LHCN-M2 (cell line): ENCODE measurements around the gene RGS10. TPM values are rescaled to one million over a fixed set of nuclear protein-coding genes. Genes with fewer than 3 reads are reported as not detected.
A peak's percentile ranks its signal among the peaks of the same experiment; 100 is the strongest.

Experiments
- DNase-seq: peaks from one replicate; pipeline ENCODE4 v3.0.0-alpha.2; 2012; ENCODE audit warnings: low read depth
- total RNA-seq: library from RNA; depleted of rRNA; stranded (reverse); fragments of >200 nt; gene quantifications from 2 replicates; pipeline ENCODE4 v1.2.3, GENCODE V29; 2014

Gene RGS10
- total RNA-seq, 1 experiment from 2014 or later = 26.0 TPM

DNA sequence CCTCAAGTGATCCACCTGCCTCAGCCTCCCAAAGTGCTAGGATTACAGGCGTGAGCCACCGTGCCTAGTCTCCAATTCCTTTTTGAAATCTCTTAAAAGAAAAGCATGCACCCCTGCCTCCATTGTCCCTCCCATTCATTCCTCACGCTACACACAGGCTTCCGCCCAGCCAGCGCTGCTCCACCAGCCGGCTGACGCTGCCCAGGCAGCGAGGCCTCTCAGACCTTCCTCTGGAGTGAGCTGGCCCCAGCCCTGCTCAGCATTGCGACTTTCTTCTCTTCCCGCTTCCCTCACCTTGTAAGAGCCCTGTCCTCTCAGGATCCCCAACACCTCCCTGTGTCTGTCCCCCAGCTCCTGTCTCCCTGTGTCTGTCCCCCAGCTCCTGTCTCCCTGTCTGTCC is 23.6 kb downstream of the RGS10 start:
- DNase-seq = no peak

DNA sequence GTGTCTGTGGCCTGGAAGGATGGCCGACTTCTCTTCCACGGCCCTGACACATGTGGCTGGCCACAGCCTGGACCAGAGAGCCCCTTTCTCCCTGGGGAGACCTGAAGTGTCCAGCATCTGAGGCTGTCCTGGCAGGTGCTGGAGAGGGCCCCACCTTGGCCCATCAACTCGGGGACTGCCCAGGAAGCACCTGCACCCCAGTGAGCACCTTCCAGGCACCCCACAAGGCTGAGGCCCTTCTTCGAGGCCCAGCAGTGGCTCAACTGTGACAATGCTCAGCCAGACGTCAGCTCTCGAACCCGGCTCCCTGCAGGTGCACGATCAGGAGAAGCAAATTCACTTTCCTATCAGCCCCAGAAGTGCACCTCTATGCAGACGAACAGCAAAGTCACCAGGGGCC is 24.3 kb downstream of the RGS10 start:
- no peak for DNase-seq

DNA sequence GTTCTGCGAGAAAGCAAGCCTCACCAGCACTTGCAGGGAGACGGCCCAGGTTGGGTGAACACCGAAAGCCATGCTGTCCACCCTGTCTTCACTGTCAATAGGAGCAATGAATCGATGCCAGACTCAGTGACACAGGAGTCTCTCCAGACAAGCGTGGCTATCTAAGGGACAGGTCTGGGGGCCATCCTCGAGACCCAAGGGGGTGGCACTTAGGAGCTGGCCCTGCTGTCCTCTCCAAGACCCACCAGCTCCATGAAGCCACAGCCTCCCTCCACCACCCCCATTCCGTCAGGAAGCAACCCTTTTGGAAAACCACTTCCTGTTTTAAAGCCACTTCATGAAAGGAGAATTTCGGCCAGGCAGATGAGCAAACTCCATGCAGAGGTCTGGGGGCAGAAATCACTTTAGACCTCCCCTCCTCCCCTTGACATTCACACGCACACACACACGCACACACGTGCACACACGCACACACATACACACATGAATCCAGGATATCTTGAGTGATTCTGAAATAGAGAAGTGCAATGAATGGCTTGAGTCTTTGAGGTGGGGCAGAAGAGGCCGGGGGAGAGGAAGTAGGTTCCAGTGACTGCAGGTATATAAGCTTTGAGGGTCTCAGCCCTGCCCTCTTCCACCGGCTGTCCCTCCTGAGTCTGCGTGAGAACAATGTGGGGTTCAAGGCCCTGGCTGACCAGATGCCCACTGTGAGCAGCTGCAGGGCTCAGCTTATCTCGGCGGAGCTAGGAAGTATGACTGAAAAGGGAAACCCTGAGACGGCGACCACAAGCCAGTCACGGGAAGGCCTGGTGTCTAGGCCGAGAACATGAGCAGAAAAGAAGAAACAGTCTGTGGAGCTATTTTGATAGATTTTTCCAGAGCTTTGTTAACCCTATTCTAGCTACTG is 25.0 kb downstream of the RGS10 start:
- DNase-seq = peak; percentile 46

DNA sequence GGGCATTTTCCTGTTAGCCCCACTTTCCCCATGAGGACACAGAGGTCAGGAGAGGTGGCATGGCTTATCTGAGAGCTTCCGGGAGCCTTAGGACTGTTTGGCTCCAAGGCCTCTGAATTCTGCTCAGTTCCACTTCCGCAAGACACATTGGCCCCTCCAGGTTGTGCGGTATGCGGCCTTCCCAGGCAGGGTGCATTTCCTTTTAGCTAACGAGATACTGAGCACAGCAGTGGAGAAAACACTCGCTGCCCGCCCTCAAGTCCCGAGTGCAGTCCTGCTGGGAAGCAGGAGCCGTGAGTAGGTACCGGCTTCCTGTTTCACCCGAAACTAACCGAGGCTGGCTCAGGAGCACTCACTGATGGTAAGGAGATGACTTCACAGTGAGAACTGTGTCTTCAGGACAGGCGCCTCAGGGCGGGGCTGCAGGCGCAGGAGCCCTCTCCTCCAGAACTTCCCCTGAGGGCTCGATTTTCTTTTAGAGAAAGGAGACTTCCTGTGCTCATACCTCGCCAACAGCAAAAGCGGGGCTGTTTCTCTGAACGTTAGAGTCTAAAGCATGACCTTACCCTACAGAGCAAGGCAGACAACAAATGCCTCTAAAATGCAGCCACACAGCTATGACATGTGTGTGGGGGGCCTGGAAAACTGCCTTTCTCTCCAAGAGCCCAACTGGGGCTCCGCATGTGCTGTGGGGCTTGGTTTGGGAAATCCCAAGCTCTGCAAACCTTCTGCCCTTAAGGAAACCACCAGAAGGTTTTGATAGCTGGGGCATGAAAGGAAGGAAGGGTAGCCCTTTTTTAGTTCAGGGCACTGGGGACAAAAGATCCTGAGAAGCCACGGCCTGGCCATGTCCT is 25.9 kb downstream of the RGS10 start:
- DNase-seq = no peak

DNA sequence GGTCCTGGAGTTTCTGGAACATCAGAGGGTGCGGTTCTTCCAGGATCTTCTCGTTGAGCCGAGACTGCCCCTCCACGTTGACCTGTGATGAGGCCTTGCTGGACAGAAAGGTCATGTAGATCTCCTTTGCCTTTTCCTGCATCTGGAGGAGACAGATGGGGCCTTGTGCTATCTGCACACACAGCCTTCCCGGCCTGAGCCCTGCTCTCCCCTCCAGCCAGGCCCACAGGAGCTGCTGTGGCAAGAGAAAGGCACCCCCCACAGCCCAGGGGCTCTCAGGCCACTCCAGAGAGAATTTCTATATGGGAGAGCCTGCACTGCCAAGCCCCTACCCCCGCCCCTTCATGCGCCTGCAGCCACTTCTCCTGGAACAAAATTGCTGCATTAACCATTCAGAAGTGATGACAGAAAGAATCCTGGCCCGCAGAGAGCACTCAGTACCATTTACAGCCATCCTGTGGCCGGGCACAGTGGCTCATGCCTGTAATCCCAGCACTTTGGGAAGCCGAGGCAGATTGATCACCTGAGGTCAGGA is 26.9 kb downstream of the RGS10 start:
- no peak for DNase-seq

DNA sequence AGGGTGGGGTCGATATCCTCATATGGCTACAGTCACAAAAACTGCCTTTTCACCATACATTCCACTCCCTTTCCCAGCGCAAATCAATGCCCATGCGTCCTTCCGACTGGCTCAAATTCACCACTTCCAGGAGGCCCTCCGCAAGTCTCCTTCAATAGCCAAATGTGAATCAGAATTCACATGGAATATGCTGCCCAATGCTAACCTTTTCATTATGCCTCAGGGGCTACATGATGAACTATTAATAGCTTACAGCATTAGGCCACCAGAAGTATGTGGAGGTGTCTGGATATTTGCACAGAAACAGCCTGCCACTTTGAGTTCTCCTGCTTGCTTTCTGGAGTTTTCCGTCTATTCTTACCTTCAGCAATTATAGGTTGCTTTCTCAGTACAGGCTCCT is 27.7 kb downstream of the RGS10 start:
- DNase-seq = no peak

DNA sequence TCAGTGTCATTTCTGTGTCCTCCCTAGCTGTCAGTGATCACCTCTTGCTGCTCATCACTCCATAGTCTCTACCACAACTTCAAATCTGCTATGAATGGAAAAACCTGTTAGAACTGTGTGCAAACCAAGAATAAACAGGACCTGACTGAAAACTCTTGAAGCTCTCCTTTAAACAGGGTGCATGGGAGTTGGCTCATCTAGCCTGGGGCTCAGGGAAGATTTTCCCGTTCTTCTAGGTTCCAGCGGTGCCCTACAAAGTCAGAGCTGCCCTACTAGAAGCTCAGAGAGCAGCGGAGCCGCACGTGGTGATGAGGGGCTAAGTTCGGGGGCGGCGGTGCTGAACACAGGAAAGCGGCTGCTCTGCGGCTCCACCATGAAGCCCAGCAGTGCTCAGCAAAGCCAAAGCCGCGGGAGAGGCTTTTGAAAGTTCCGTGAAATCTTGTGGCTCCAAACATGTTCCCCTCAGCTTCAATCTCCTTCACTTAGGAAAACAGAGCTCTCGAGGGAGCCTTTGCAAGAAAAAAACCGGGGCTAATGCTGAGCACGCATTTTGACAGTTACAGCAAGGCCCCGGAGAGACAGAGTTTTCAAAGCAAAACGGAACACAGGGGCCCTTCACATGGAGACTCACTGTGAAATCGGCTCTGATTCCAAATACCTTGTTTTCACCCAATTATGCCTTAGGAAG is 30.5 kb downstream of the RGS10 start:
- no peak for DNase-seq

DNA sequence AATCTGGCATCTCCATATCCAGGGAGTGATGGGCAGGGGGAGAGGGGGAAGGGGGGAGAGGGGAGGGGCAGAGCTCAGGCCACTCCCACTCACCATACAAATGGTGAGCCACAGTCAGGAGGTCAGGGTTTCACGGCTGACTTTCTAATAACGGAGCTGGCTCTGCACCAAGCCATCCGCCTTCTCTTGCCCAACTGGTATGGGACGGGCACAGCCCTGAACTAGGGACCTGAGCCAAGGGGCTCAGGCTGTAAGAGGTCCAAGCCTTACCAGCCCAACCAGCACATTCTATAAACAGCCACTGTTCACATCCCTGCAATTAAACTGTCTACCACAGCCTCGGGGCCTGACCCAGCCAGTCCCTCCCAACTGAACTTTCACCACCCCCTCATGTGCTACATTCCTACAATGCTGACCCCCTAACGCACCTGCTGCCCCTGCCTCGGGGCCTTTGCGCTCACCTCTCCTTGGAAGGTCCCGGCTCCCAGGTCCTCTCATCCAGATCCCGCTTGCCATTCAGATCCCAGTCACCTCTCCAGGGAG is 32.5 kb downstream of the RGS10 start:
- DNase-seq = no peak

DNA sequence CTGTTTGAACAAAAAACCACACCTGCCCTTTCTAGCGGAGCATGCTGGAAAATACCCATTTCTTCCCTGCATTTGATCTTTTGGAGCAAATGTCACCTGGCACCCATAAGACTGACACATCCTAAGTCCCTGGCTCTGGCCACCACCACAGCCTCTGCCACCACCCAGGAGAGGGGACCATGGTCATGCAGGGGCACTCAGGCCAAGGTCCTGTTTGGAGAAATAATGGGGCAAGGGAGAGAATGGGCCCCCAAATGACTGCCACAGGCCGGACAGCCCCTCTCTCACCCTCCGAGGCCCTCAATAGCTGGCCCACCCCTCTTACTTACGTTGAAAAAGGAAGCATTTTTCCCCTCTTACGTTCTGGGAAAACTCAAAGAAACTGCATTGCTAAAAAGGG is 35.4 kb downstream of the RGS10 start:
- no peak for DNase-seq

DNA sequence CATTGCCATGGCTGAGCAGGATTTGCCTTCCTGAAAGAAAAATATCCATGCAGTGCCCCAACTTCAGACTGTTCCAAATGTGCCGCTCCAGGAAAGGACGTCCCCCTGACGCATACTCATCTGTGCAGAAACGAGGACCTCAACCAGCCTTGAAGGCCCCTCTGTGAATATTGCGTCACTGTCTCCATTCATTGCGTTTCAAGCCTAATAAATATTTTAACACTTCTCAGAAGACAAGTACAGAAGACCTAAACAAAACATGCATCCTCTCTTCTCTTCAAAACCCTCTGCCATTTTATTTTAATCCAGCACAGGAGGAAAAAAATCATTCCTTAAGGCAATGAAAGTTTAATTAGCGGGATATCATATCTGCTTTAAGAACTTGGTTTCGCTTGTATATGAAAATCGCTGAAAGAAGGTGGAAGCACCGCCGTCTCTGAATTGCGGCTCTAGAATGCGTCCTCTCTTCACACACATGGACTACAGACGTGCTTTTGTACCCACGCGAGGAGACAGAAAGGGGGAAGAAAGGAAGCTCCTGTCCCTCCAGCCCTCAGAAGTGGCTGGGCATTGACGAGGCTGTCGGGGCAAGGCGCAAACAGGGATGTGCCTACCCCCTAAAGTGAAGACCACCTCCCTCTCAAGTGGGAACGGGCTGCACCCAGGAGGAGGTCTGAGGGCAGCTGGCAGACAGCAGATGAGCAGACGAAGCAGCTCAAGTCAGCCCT is 36.8 kb downstream of the RGS10 start:
- no peak for DNase-seq

DNA sequence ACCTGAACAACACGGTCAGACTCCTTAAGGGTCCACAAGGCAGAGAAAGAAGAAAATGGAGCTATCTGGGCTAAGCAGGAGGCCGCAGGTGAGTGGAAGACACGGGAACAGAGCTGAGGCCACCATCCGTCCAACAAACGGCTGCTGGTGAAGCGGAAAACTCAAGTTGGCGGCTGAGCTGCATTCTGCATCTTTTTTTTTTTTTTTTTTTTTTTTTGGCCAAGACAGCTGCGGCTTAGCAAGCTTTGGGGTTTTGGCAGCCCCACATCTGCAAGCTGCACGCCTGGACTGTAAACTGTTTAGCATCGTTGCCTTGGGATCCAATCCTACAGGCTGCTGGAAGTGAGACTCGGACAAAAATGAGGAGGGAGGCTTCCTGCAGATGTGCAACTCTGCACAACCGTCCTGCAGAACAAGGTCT is 37.4 kb downstream of the RGS10 start:
- no peak for DNase-seq

DNA sequence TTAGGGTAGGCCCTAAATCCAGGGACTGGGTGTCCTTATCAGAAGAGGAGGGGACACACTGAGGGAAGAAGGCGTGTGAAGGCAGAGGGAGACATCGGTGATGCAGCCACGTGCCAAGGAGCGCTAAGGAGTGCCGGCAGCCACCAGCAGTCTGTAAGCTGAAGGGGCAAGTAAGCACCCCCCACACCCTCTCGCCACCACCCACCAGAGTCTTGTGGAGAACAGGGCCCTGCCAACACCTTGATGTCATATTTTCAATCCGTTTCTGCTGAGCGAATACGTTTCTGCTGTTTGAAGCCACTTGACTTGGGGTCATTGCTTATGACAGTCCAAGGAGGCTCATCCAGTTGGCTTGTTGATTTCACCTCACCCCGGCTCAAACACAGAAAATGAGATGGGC is 37.9 kb downstream of the RGS10 start:
- no peak for DNase-seq

DNA sequence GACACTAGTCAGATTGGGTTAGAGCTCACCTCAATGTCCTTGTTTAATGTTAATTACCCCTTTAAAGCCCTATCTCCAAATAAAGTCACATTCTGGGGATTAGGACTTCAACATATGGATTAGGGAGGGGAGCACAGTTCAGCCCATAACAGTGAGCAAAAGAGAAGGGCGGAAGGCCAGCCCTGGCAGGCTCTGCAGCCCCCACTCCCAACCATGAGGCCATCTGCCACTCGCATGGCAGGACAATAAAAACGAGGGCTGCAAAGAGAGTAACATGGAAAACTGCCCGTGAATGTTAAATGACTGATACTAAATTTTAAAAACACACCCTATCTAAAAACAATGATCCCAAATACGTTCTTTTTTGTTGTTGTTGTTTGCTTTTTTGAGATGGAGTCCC is 38.7 kb downstream of the RGS10 start:
- DNase-seq = no peak

DNA sequence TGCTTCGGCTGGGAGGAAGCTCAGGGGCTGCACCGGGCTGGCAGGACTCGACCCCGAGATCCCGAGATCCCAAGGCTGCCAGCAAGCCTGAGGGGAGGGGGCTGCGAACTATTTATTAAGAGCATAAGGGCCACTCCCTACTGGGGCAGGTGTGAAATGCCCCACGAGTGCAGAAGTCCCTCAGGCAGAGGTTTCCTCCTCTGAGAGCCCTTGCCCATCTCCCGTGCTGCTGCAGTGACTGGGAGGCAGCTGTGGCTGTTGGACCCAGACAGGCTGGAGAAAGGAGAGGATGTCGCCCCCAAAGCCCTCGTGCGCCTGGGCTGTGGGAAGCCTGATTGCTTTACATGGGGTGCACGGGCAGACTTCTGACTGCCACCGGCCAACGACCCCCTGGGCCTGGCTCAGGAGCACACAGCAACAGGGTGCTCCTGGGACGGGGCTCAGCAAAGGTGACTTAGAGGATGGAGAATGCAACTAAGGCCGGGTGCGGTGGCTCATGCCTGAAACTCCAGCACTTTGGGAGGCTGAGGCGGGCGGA is 39.8 kb downstream of the RGS10 start:
- no peak for DNase-seq

DNA sequence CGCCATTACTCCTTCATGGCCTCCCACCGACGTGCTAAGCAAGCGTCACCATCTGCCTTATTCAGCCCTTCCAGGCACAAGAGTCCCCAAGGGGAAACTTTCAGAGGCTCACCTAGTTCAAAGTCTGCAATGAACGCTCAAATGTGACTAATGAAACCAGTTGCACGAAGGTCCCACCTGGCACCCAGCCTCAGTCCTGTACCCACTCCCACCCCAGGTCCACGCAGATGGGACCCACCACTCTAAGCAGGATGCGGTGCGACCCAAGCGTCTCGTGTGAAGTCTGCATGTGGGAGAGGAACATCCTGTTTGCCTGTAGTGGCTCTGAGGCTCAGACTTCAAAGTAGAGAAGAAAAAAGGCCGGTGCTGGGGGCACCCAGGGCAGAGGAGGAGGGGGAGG is 40.3 kb downstream of the RGS10 start:
- DNase-seq = no peak

DNA sequence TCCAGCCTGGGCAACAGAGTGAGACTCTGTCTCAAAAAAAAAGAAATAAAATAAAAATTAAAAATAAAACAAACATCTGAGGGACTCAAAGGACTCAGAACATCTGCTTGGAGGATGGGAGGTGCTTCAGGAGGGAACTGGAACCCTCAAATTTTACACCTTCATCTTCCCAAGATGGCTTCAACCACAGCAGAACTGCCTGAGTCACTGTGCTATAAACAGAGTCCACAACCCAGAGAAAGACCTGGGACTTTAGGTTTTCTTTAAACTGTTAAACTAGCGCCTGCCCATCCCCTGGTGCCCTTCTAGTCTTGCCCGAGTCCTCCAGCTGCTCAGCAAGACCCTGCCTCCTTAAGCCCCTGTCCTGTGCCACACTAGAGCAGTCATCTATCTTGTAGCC is 40.8 kb downstream of the RGS10 start:
- DNase-seq = no peak

DNA sequence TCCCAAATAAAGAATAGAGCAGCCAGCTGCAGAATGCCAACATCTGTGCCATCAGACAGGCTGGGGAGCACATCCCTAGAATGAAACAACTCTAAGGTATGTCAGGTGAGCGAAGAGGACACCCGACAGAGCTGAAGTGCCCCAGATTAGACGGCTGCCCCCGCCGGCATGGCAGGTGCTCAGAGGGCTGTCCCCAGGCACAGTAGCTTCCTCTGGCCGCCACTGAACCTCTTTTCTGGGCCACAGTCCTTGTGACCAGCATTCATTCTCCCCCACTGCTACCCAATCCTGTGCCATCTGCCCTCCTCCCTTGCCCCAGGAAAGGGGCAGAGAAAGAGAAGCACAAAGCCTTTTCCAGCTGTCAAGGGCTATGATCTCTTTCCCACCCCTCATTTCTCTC is 41.7 kb downstream of the RGS10 start:
- no peak for DNase-seq

DNA sequence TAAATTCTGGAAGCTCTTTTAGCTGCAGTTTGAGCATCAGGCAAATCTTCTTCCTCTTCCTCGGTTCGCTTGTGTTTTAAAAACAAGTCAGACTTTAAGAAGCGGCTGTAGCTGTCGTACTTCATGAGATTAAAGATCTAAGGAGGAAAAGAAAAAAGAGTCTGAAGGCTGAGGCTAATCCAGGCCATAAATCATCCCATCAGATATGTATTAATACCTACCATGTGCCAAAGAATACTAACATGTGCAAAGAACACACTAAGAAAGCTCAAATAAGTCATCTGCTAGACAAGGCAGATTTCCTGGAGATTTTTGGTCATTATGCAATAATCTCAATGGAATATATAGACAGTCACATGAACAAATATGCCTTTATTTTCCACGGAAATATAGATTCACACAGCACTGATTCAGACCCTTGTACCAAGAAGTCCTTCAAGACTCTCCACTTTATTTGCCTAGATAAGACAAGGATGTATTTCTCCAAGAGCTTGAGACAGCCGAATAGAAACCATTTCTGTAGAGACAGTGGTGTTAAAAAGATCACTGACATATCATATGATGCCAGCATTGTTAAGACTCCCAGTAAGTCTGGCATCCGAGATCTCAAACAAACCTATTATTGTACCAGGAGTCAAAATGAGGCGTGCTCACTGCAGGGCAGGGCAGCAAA is 42.3 kb downstream of the RGS10 start:
- no peak for DNase-seq

DNA sequence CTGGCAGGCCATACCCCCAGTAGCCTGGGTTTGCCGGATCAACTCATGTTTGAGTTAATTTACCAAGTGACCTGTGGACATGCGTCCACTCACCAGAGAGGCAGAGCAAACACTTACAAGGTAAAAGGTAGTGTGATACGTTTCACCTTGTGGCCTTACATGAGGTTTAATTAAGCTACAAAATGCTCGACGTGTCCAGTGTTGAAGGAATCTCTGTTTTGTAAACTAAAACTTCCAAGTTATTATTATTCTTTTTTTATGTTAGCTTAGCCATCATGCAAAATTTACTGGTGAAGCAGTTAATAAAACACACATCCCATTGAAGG is 42.9 kb downstream of the RGS10 start:
- no peak for DNase-seq
